Gastrocnemius medialis (tissue), 4 donors: ENCODE results near the gene CNOT11.

ENCODE experiments used
- CTCF ChIP-seq, 5 experiments: fragments of 450-650 bp in 3 of 5; fragments of 200-600 bp in 2 of 5; sonication (generic) in 2 of 5; IDR thresholded peaks in 4 of 5; conservative IDR thresholded peaks in 1 of 5; 1 replicate in 4 of 5; 2 replicates in 1 of 5; pipeline ENCODE4 v1.5.1; 2016 to 2019; ENCODE audit warnings: antibody characterized with exemption in 5 of 5, mild to moderate bottlenecking in 3 of 5, moderate library complexity in 3 of 5
- POLR2A ChIP-seq, 2 donors: fragments of 450-650 bp; IDR thresholded peaks; one replicate each; pipeline ENCODE4 v1.6.1; 2017; ENCODE audit warnings: antibody characterized with exemption in 2 of 2, mild to moderate bottlenecking in 2 of 2, moderate library complexity in 2 of 2

- TF ChIP-seq CTCF (IDR thresholded peaks at IDR 0.05 in 4 of 5, conservative IDR thresholded peaks at IDR 0.05 in 1 of 5): no peak
- TF ChIP-seq POLR2A (IDR thresholded peaks at IDR 0.05): peak; percentile 80 to 93
Measured at GRCh38 chr2:101252408-101253012, at the start of gene CNOT11.
